H1 (cell line): Measurements from ENCODE around the gene TPST2. TPM values are rescaled to one million over a fixed set of nuclear protein-coding genes. Genes with fewer than 3 reads are reported as not detected.

Experiments
- SP2 ChIP-seq: IDR thresholded peaks from 2 replicates; pipeline ENCODE4 v1.6.1; 2012; ENCODE audit warnings: mild to moderate bottlenecking, low read length, inconsistent platforms
- polyA plus RNA-seq, 7 experiments: library from polyadenylated mRNA; depleted of rRNA in 3 of 7; stranded (reverse) in 5 of 7; unstranded in 2 of 7; fragments of >200 nt in 5 of 7; fragments of 200-250 nt in 2 of 7; gene quantifications; 1 replicate in 5 of 7; 2 replicates in 1 of 7; 4 replicates in 1 of 7; pipeline versions ENCODE4 v1.2.1 to v1.2.3, GENCODE V29; 2011 to 2013; ENCODE audit warnings: missing spikeins in 2 of 7, mixed read lengths in 2 of 7
- total RNA-seq: library from RNA; stranded (reverse); fragmentation: NEBNext Ultra II Directional; extraction: Animal tissue kit (Norgen Biotek cat#: 25700); gene quantifications from 2 replicates; pipeline ENCODE4 v1.2.1, GENCODE V29; 2021
- TF ChIP-seq, protein P1 (sequence below): fragments of 300-600 bp; sonication (generic); IDR thresholded peaks from 2 replicates; pipeline ENCODE4 v1.7.1; 2012; ENCODE audit warnings: low read length, moderate library complexity, mild to moderate bottlenecking, inconsistent platforms; ENCODE audit not compliant: insufficient replicate concordance

Gene TPST2
- total and polyA plus RNA-seq, 2 of the 8 experiments (the other 6 are each of a cell fraction or from before 2014, with no cell fraction given) = 58.8 to 143 TPM

DNA sequence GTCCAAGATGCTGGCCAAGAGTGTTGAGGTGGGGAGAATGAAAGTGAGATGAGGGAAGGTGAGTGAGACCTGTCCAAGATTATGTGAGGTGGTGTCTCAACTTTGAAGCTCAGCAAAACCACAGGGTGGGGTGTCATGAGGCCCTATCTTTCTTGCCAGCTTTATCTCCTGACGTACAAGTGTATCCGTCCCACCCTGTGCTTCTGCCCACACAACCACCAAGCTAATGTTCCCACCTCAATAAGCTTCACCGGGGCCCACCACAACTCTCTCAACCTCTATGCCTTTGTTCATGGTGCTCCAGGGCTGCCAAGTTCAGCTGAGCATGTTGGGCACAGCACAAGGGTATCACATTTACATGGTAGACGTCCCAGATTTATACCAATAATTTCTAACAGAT, 7.1 kb upstream of the TPST2 start (continued):
- TF ChIP-seq, protein P1, sequence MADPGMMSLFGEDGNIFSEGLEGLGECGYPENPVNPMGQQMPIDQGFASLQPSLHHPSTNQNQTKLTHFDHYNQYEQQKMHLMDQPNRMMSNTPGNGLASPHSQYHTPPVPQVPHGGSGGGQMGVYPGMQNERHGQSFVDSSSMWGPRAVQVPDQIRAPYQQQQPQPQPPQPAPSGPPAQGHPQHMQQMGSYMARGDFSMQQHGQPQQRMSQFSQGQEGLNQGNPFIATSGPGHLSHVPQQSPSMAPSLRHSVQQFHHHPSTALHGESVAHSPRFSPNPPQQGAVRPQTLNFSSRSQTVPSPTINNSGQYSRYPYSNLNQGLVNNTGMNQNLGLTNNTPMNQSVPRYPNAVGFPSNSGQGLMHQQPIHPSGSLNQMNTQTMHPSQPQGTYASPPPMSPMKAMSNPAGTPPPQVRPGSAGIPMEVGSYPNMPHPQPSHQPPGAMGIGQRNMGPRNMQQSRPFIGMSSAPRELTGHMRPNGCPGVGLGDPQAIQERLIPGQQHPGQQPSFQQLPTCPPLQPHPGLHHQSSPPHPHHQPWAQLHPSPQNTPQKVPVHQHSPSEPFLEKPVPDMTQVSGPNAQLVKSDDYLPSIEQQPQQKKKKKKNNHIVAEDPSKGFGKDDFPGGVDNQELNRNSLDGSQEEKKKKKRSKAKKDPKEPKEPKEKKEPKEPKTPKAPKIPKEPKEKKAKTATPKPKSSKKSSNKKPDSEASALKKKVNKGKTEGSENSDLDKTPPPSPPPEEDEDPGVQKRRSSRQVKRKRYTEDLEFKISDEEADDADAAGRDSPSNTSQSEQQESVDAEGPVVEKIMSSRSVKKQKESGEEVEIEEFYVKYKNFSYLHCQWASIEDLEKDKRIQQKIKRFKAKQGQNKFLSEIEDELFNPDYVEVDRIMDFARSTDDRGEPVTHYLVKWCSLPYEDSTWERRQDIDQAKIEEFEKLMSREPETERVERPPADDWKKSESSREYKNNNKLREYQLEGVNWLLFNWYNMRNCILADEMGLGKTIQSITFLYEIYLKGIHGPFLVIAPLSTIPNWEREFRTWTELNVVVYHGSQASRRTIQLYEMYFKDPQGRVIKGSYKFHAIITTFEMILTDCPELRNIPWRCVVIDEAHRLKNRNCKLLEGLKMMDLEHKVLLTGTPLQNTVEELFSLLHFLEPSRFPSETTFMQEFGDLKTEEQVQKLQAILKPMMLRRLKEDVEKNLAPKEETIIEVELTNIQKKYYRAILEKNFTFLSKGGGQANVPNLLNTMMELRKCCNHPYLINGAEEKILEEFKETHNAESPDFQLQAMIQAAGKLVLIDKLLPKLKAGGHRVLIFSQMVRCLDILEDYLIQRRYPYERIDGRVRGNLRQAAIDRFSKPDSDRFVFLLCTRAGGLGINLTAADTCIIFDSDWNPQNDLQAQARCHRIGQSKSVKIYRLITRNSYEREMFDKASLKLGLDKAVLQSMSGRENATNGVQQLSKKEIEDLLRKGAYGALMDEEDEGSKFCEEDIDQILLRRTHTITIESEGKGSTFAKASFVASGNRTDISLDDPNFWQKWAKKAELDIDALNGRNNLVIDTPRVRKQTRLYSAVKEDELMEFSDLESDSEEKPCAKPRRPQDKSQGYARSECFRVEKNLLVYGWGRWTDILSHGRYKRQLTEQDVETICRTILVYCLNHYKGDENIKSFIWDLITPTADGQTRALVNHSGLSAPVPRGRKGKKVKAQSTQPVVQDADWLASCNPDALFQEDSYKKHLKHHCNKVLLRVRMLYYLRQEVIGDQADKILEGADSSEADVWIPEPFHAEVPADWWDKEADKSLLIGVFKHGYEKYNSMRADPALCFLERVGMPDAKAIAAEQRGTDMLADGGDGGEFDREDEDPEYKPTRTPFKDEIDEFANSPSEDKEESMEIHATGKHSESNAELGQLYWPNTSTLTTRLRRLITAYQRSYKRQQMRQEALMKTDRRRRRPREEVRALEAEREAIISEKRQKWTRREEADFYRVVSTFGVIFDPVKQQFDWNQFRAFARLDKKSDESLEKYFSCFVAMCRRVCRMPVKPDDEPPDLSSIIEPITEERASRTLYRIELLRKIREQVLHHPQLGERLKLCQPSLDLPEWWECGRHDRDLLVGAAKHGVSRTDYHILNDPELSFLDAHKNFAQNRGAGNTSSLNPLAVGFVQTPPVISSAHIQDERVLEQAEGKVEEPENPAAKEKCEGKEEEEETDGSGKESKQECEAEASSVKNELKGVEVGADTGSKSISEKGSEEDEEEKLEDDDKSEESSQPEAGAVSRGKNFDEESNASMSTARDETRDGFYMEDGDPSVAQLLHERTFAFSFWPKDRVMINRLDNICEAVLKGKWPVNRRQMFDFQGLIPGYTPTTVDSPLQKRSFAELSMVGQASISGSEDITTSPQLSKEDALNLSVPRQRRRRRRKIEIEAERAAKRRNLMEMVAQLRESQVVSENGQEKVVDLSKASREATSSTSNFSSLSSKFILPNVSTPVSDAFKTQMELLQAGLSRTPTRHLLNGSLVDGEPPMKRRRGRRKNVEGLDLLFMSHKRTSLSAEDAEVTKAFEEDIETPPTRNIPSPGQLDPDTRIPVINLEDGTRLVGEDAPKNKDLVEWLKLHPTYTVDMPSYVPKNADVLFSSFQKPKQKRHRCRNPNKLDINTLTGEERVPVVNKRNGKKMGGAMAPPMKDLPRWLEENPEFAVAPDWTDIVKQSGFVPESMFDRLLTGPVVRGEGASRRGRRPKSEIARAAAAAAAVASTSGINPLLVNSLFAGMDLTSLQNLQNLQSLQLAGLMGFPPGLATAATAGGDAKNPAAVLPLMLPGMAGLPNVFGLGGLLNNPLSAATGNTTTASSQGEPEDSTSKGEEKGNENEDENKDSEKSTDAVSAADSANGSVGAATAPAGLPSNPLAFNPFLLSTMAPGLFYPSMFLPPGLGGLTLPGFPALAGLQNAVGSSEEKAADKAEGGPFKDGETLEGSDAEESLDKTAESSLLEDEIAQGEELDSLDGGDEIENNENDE = no peak
- no peak for TF ChIP-seq SP2
- TF ChIP-seq, all 59 proteins: peak for 0
